Activated CD8-positive, alpha-beta T cell treated with anti-CD3 and anti-CD28 coated beads, Interleukin-2, amount 10 ng/mL, durations not matched to agents 7 days and 5 days (primary cell): ENCODE data around the gene GRK5. TPM values are rescaled to one million over a fixed set of nuclear protein-coding genes. Genes with fewer than 3 reads are reported as not detected.
A peak's percentile ranks its signal among the peaks of the same experiment; 100 is the strongest.

Experiments used
- ATAC-seq: fragments of 150-1000 bp; cut with Tn5 transposase; one replicate; pipeline ENCODE4 v1.10.0; 2021; ENCODE audit warnings: moderate library complexity
- CTCF ChIA-PET: fragments of 350-600 bp; sonication (Branson Sonifier 250); formaldehyde crosslinking; loops from one replicate; lab custom pipeline; 2021; ENCODE audit warnings: antibody characterized with exemption; lab: Charles Lee
- POLR2A ChIA-PET: fragments of 350-600 bp; sonication (Branson Sonifier 250); formaldehyde crosslinking; loops from one replicate; lab custom pipeline; 2021; ENCODE audit warnings: antibody characterized with exemption; lab: Charles Lee
- DNase-seq: peaks from one replicate; pipeline ENCODE4 v3.0.0-alpha.2; 2020
- H3K27ac Mint-ChIP-seq: one replicate; pipeline ENCODE4 v1.8.0; 2021; ENCODE audit warnings: mild to moderate bottlenecking, mixed read lengths
- H3K27me3 Mint-ChIP-seq: one replicate; pipeline ENCODE4 v1.8.0; 2021; ENCODE audit warnings: low read depth, mixed read lengths
- H3K36me3 Mint-ChIP-seq: one replicate; pipeline ENCODE4 v1.8.0; 2021; ENCODE audit warnings: low read depth, mixed read lengths
- H3K4me1 Mint-ChIP-seq: one replicate; pipeline ENCODE4 v1.8.0; 2021; ENCODE audit warnings: low read depth, mixed read lengths
- H3K4me3 Mint-ChIP-seq: one replicate; pipeline ENCODE4 v1.8.0; 2021; ENCODE audit warnings: mild to moderate bottlenecking, mixed read lengths
- H3K9me3 Mint-ChIP-seq: one replicate; pipeline ENCODE4 v1.8.0; 2022; ENCODE audit warnings: mixed read lengths; ENCODE audit not compliant: insufficient read depth
- total RNA-seq, 2 experiments: library from RNA; stranded (reverse); gene quantifications; one replicate each; pipeline ENCODE4 v1.2.3, GENCODE V29; 2021

The GRK5 gene
- total RNA-seq, 2 experiments from 2014 or later, result 16.9 to 17.6 TPM

GRCh38 chr10:119336599-119336998 lies 129.2 kb downstream of the GRK5 start:
- H3K4me3 Mint-ChIP-seq, result no peak overlapping the region
- no peak overlapping the region for H3K27ac Mint-ChIP-seq
- peaks cover 7% of the 10 kb centered on the region for H3K36me3 Mint-ChIP-seq
- H3K27me3 Mint-ChIP-seq, result no peaks in the 10 kb centered on the region
- DNase-seq (no peak), ATAC-seq (no peak)
- CTCF ChIA-PET, result interaction anchor here (1.3 kb wide), 1 partner anchor 130 kb away, joined by 4 read pairs; the partner anchor contains the start of gene GRK5
- no peaks in the 10 kb centered on the region for H3K9me3 Mint-ChIP-seq
- H3K4me1 Mint-ChIP-seq, result peaks cover 32% of the 10 kb centered on the region
- POLR2A ChIA-PET, result no interaction called here

- Mint-ChIP-seq H3K36me3 (peaks cover 7% of the 10 kb centered on the region), H3K27me3 (no peaks in the 10 kb centered on the region), H3K4me3 (no peak overlapping the region), H3K27ac (no peak overlapping the region), H3K4me1 (peaks cover 37% of the 10 kb centered on the region), H3K9me3 (no peaks in the 10 kb centered on the region)
- ATAC-seq (no peak), DNase-seq (no peak)
- ChIA-PET POLR2A (no interaction called here), CTCF (no interaction called here)
Measured at GRCh38 chr10:119337223-119337622, 129.9 kb downstream of the GRK5 start.

DNA sequence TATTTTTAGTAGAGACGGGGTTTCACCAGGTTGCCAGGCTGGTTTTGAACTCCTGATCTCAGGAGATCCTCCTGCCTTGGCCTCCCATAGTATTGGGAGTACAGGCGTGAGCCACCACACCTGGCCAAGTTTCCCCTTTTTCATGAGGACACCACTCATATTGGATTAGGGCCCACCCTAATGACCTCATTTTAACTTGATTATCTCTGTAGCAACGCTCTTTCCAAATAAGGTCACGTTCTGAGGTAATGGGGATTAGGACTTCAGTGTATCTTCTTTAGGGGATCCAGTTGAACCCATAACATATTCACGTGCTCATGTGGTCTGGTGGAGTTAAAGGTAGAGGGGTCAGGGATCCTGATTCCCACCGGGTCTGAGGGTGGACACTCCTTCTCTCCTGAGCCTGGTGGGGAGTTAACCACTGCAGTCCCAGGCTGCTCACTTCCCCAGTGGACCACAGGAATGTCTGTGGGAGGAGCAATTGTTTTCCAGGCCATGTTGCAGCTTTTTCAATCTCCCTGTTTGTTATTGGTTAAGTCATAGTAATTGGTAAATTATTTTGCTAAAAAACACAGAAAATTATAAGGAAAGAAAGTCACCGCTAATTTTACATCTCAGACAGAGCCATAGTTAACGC lies 130.5 kb downstream of the GRK5 start:
- Mint-ChIP-seq H3K4me3 (no peak overlapping the region), H3K27me3 (no peaks in the 10 kb centered on the region), H3K27ac (no peak overlapping the region), H3K36me3 (peaks cover 7% of the 10 kb centered on the region), H3K4me1 (peaks cover 38% of the 10 kb centered on the region), H3K9me3 (no peaks in the 10 kb centered on the region)
- CTCF ChIA-PET, result interaction anchor here (1.9 kb wide), 1 partner anchor 131 kb away, joined by 7 read pairs; the partner anchor contains the start of gene GRK5
- ATAC-seq (no peak), DNase-seq (no peak)
- POLR2A ChIA-PET, result no interaction called here

DNA sequence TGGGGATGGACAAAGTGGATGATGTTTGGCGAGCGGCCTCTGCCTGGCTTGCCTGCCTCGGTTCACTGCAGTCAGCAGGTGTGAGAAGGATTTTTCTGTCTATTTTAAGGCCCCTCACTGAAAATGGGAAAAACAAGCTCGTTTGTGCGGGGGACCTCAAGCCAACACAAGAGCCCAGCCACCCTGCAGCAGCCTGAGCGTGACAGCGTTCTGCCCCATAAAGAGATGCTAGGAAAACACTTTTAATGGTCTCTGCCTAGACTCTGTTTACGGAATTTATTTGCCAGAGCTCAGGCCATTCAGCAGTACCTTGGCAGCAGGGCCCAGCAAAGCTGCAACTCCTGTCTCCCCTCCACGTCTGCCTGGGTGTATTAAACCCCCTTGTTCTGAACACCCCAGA lies 131.7 kb downstream of the GRK5 start:
- Mint-ChIP-seq H3K9me3 (no peaks in the 10 kb centered on the region), H3K36me3 (peaks cover 4% of the 10 kb centered on the region), H3K27ac (no peak overlapping the region), H3K4me3 (no peak overlapping the region), H3K27me3 (no peaks in the 10 kb centered on the region), H3K4me1 (peaks cover 32% of the 10 kb centered on the region)
- POLR2A ChIA-PET, result no interaction called here
- DNase-seq, result no peak
- CTCF ChIA-PET, result interaction anchor here (1.2 to 1.9 kb wide), 2 partner anchors 132 to 140 kb away, joined by 5 to 7 read pairs; partner anchors contain the start of gene GRK5
- no peak for ATAC-seq

DNA sequence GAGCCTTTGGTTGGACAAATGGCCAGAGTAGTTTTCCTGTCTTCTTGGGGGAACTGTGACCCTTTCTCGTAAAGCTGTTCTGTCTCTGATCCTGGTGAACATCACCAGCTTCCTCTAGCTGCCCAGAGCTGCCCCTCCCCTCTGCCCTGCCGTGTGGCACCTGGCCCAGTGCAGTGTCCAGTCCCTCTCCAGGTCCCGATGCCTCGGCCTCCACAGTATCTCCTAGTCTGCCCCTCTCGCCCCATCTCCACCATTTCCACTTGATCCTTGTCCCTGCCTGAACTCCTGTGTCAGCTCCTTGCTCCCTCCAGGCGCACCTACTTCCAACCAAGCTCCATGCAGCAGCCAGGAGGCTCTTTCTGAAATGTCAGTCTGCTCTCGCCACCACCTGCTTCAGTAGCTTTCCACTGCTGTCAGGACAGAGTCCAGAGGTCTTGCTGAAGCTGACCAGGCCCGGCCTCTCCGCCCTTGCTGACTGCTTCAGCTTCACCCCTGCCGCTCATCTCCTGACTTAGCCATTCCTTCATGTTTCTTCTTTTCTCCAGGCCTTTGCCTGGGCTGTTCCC lies 133.6 kb downstream of the GRK5 start:
- Mint-ChIP-seq H3K4me3 (no peak overlapping the region), H3K27ac (no peak overlapping the region), H3K27me3 (no peaks in the 10 kb centered on the region), H3K9me3 (no peaks in the 10 kb centered on the region), H3K4me1 (peaks cover 41% of the 10 kb centered on the region), H3K36me3 (peaks cover 2% of the 10 kb centered on the region)
- DNase-seq, result no peak
- no peak for ATAC-seq
- ChIA-PET POLR2A (interaction anchor here (0.8 kb wide), 1 partner anchor 35 kb away, joined by 3 read pairs; no protein-coding TSS in a partner anchor), CTCF (no interaction called here)

DNA sequence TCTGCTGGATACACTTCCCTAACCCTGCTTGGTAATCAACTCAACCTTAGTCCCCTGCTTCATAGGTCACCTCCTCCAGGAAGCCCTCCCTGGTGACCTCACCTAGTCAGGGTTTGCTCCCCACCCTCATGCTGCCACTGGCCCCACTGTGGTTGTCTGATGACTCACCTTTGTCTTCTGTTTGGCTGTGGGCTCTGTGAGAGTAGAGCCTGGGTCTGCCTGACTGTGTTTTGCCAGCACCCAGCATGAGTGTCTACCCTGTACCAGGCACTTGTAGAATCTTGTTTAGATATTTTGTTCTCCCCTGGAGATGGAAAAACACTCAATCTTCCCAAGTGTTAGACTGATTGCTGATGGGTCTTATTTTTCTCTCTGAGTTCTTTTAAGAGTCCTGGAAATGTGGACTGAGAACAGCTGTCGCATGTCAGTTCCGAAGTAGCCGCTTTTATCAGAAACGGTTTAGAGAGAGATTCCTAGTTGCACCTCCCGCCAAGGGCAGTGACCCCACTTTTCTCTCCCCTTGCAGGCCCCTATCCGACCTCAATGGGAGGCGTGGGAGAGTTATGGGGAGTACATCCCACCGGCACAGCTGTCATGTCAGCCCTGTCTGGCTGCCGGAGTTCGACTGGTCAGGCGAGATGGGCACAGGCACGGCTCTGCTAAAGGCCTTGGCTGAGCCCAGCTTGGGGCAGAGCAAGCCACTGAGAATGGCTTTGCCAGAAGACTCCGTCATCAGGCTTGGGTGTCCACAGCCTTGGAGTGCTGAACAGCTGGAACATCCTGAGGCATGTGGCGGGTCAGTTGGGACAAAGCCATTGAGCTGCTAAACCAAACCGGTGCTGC lies 134.3 kb downstream of the GRK5 start:
- Mint-ChIP-seq H3K27ac (no peak overlapping the region), H3K4me3 (no peak overlapping the region), H3K4me1 (peaks cover 41% of the 10 kb centered on the region), H3K27me3 (no peaks in the 10 kb centered on the region), H3K9me3 (no peaks in the 10 kb centered on the region), H3K36me3 (peaks cover 2% of the 10 kb centered on the region)
- ChIA-PET CTCF (no interaction called here), POLR2A (interaction anchor here (0.8 kb wide), 2 partner anchors 35 to 55 kb away, joined by 3 read pairs; no protein-coding TSS in a partner anchor)
- ATAC-seq (peak; percentile 89), DNase-seq (peak; percentile 58)

DNA sequence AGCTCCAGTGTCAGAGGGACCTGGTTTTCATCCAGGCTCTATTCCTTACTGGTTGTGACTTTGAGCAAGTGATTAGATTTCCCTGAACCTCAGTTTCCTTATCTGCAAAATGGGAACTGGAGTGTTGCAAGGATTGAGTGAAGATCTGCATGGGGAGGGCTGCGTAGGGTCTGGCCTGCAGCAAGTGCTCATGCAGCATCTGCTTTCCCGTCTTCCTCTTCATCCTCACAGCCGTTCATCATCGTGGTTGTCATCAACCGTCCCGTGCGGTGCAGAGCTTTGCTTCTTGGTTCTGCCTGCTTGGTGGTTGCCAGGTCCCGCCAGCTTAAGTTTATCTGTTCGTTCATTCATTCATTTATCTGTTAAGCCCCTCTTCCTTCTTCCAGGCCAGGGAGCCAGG lies 135.0 kb downstream of the GRK5 start:
- Mint-ChIP-seq H3K27me3 (no peaks in the 10 kb centered on the region), H3K36me3 (peaks cover 2% of the 10 kb centered on the region), H3K4me1 (peaks cover 39% of the 10 kb centered on the region), H3K4me3 (no peak overlapping the region), H3K27ac (no peak overlapping the region), H3K9me3 (no peaks in the 10 kb centered on the region)
- CTCF ChIA-PET, result no interaction called here
- DNase-seq, result no peak
- ATAC-seq, result no peak
- POLR2A ChIA-PET, result interaction anchor here (0.8 kb wide), 1 partner anchor 56 kb away, joined by 3 read pairs; no protein-coding TSS in a partner anchor

GRCh38 chr10:119343011-119343601 lies 135.7 kb downstream of the GRK5 start:
- peaks cover 2% of the 10 kb centered on the region for H3K36me3 Mint-ChIP-seq
- no peak for ATAC-seq

GRCh38 chr10:119344381-119344780 lies 137.0 kb downstream of the GRK5 start:
- H3K36me3 Mint-ChIP-seq, result peaks cover 5% of the 10 kb centered on the region
- no peaks in the 10 kb centered on the region for H3K27me3 Mint-ChIP-seq
- DNase-seq (no peak), ATAC-seq (no peak)
- H3K4me3 Mint-ChIP-seq, result no peak overlapping the region
- no peaks in the 10 kb centered on the region for H3K9me3 Mint-ChIP-seq
- ChIA-PET POLR2A (no interaction called here), CTCF (no interaction called here)
- H3K27ac Mint-ChIP-seq, result no peak overlapping the region
- peaks cover 33% of the 10 kb centered on the region for H3K4me1 Mint-ChIP-seq

More at GRCh38 chr10:119343011-119343601, 135.7 kb downstream of the GRK5 start:
- H3K27me3 Mint-ChIP-seq, result no peaks in the 10 kb centered on the region
- no peak for DNase-seq
- ChIA-PET CTCF (no interaction called here), POLR2A (interaction anchor here (0.8 kb wide), 1 partner anchor 57 kb away, joined by 3 read pairs; no protein-coding TSS in a partner anchor)
- no peak overlapping the region for H3K4me3 Mint-ChIP-seq
- no peaks in the 10 kb centered on the region for H3K9me3 Mint-ChIP-seq
- H3K4me1 Mint-ChIP-seq, result peaks cover 37% of the 10 kb centered on the region
- no peak overlapping the region for H3K27ac Mint-ChIP-seq

DNA sequence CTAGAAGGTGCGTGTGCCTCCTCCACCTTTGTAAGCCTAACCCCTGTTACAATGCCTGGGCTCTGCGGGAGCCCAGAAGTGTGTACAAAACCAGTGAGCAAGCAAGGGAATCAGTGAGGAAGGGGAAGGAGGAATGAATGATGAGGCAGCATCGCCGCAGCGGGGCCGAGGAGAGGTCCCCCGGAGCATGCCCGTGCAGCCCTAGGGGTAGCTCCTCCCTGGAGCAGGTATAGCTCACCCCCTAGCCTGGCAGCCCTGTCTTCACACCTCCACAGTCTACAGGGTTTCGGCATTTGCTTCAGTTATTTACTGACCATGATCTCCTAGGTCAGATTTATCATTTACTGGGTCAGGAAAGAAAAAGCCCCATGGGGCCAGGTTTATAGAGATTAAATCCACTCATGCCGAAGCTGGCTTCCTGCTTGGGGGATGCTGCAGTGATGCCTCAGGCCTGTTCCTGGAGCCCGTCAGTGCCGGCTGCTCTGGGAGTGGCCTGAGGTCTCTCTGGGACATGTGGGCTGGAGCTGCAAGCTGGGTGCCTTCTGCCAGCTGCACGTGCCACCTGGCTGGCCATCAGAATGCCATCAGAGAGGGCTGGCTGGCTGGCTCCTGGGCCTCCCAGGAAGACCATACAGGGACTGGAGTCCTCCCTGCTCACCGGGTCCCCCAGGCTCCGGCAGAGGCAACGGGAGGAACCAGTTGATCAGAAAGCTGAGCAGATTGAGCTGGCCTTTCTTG lies 138.9 kb downstream of the GRK5 start:
- ATAC-seq (no peak), DNase-seq (no peak)
- Mint-ChIP-seq H3K9me3 (peaks cover 10% of the 10 kb centered on the region), H3K27me3 (no peaks in the 10 kb centered on the region), H3K4me3 (no peak overlapping the region), H3K27ac (no peak overlapping the region), H3K4me1 (peaks cover 26% of the 10 kb centered on the region), H3K36me3 (peaks cover 18% of the 10 kb centered on the region)
- POLR2A ChIA-PET, result no interaction called here
- CTCF ChIA-PET, result no interaction called here
